ENCODE measurements around the gene STX4. TPM values are rescaled to one million over a fixed set of nuclear protein-coding genes. Genes with fewer than 3 reads are reported as not detected.

STX4 gene
- total and polyA plus RNA-seq, 11 donors = 19.5 to 73.8 (median 44.6) TPM

DNA sequence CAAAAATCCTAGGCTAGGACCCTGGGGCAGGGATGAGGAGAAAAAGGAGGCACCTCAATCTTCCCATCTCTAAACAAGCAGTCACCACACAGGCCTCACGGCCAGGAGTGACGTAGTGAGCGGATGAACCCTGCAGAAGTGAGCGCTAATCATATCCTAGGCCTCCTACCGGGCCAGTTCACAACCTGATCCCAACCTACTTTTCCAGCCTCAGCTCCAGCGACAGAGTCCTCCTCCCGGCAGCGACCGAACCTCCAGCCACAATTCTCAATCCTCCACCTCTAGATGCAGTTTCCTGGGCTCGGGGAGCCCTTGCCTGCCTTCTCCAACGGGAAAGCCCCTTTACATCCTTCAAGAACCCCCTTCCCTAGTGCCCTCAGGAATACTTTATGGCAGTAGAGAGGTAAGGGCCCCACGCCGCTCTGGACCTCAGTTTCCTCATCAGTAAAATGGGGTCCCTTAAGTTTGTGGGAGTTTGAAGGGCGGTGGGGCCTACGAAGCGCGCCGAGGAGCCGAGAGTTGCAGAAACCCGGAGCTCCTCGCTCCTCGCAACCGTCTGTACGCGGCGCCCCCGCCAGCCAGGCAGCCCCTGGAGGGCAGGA is 39.3 kb downstream of the STX4 start:
- WGBS, 4 donors = 2 to 3% (median 3%) methylated on average over 24 to 27 of the region's 27 CpGs
- Histone ChIP-seq H3K4me3 (peak overlapping the region; percentile 66 to 100 (median 84)), H3K36me3 (peaks cover 0 to 20% (median 14%) of the 10 kb centered on the region in 9 donors), H3K27me3 (no peaks in the 10 kb centered on the region), H3K4me1 (peaks cover 3 to 34% (median 24%) of the 10 kb centered on the region in 12 donors), H3K9me3 (no peaks in the 10 kb centered on the region), H3K27ac (peak overlapping the region; percentile 87 to 99 (median 96))
- DNase-seq (no peak), ATAC-seq (no peak)
- TF ChIP-seq POLR2A (IDR thresholded peaks at IDR 0.05) (no peak), CTCF (IDR thresholded peaks at IDR 0.05) (no peak)
- intact Hi-C loops (cut with DNase I) = loop anchor here in 9 of 10 donors (1.0 to 10.0 kb wide), 11 partner anchors 35 to 382 kb away; partner anchors contain the start of genes STX4 (in 5 of the 9), HSD3B7 (in 3 of the 9), ARMC5 (in 1 of the 9) and FUS (in 1 of the 9)

DNA sequence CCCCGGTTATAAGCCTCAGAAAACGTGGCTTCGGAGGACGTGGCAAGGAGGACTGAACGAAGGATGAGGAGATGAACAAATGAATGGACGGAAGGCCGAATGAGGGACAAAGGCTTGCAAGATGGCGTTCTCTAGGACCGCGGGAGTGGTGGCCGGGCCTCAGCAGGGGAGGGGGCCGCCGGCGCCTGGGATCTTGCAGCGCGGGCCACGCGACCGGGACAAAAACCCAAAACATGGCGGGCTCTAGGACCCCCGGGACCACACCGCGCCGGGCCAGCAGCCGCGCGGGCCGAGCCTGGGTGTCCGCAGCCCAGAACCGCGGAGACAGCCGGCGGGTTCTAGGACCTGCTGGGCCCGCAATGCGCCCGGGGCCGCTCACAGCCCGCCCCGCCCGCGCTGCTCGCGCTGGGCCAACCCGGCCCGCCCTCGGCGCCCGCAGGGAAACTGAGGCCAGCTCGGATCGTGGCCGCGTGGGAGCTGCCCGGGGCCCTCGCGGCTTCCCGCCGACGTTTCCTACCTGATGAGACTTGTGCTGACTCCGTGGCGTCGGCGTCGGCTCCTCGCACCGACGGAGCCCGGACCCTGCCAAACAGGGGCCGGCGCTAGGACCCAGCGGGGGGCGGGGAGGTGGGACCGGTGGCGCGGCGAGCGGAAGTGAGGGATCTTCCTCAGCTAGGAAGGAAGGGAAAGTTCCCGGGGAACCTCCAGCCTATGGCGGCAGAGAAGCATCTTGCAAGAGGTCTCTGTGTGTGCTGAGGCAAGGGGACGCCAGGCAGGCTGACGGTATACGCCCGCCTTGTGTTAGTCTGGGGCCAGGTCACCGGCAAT is 40.0 kb downstream of the STX4 start:
- peak overlapping the region; percentile 66 to 100 (median 84) for H3K4me3 ChIP-seq
- intact Hi-C loops (cut with DNase I) = loop anchor here in 9 of 10 donors (1.0 to 10.0 kb wide), 11 partner anchors 36 to 381 kb away; partner anchors contain the start of genes STX4 (in 5 of the 9), HSD3B7 (in 3 of the 9), ARMC5 (in 1 of the 9) and FUS (in 1 of the 9)
- H3K9me3 ChIP-seq = no peaks in the 10 kb centered on the region
- ATAC-seq (peak; percentile 88 to 91 (median 90)), DNase-seq (peak; percentile 93 to 95 (median 94))
- H3K4me1 ChIP-seq = peaks cover 3 to 34% (median 24%) of the 10 kb centered on the region in 12 donors
- TF ChIP-seq POLR2A (IDR thresholded peaks at IDR 0.05) (no peak), CTCF (IDR thresholded peaks at IDR 0.05) (no peak)
- H3K27ac ChIP-seq = peak overlapping the region; percentile 87 to 99 (median 96)
- peaks cover 0 to 27% (median 21%) of the 10 kb centered on the region in 9 donors for H3K36me3 ChIP-seq
- H3K27me3 ChIP-seq = no peaks in the 10 kb centered on the region
- 0 to 1% (median 0%) methylated on average over 32 to 83 of the region's 83 CpGs for WGBS, 4 donors

GRCh38 chr16:31073970-31074813 is 40.8 kb downstream of the STX4 start, which contains the start of the genes ZNF646 and ZNF668:
TSS of gene ZNF646 (plus strand) at chr16:31074422. CDS start at chr16:31076325, 1,903 bp downstream.
TSS of gene ZNF668 (minus strand) at chr16:31074240. CDS start at chr16:31064459, 9,781 bp downstream.
- intact Hi-C loops (cut with DNase I) = loop anchor here (1.0 to 10.0 kb wide), 15 partner anchors 20 to 381 kb away; partner anchors contain the start of genes STX4 (in 8 of the 10), HSD3B7 (in 3 of the 10), VKORC1 (in 2 of the 10) and ARMC5 (in 1 of the 10)
- Histone ChIP-seq H3K4me1 (peaks cover 3 to 39% (median 24%) of the 10 kb centered on the region in 12 donors), H3K4me3 (peak within 1 kb of the TSS; percentile 66 to 100 (median 84)), H3K27me3 (no peaks in the 10 kb centered on the region), H3K36me3 (peaks cover 0 to 35% (median 29%) of the 10 kb centered on the region in 9 donors), H3K27ac (peak within 1 kb of the TSS; percentile 87 to 99 (median 96)), H3K9me3 (no peaks in the 10 kb centered on the region)
- WGBS, 4 donors = 0 to 1% (median 0%) methylated on average over 44 to 48 of the region's 48 CpGs
- DNase-seq (peak; percentile 98 to 99 (median 99)), ATAC-seq (peak; percentile 94 to 97 (median 96))
- TF ChIP-seq POLR2A (IDR thresholded peaks at IDR 0.05) = peak in 1 of 2 donors; percentile 65
- TF ChIP-seq CTCF (IDR thresholded peaks at IDR 0.05) = peak in 1 of 12 donors; percentile 8
